ENCODE measurements around the gene SCARB1.

DNA sequence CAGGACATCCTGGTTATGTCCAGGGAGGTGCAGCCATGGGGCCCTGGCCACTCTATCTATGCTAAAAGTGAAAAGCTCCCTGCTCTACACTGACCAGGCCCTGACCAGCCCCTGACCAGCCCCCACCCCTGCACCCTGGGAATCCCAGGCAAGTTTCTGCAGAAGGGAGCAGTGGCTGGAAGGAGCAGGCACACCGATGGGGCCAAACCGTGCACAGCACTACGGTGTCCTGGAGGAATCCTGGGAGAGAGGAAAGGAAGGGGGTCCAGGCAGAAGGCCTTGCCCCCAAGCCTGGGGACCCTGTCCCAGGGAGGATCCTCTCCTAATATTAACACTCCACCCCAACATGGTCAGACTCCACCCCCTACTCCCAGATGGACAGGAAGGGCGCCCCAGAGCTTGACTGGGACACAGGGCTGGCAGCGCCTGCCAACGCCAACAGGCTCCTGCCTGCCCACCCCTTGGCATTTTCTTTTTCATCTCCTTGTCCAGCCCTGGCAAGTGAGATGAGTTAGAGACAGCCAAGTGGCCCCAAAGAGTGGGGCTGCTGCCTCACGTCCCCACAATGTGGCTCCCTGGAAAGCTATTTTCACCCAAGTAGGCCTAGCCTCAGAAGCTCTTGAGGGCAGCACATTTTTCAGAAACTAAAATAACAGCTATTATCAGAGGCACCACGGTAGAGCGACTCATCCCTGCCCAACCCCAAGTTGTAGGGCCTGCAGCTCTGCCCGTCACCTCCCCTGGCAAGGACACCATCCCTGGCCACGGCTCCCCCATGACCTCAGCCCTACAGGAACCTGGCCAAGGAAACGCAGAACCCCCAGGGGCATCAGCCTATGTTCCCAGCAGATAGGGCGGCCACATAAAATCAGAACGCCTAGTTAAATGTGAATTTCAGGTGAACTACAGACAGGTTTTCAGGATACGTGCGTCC lies 82.6 kb downstream of the SCARB1 start:
- TF ChIP-seq CTCF (IDR thresholded peaks at IDR 0.05; ENCODE audit: extremely low read depth in 1 of 2, insufficient read depth in 1 of 2, low read depth in 1 of 2, low read length in 2 of 2) (no peak), EZH2 (IDR thresholded peaks at IDR 0.05; ENCODE audit: borderline replicate concordance, low read depth, low read length, severe bottlenecking) (no peak), POLR2AphosphoS5 (IDR thresholded peaks at IDR 0.05; ENCODE audit: insufficient read depth, low read depth, low read length) (no peak), MAX (IDR thresholded peaks at IDR 0.05; ENCODE audit: insufficient read depth, insufficient read length) (no peak)
